ENCODE measurements around the gene SLC9A7.

DNA sequence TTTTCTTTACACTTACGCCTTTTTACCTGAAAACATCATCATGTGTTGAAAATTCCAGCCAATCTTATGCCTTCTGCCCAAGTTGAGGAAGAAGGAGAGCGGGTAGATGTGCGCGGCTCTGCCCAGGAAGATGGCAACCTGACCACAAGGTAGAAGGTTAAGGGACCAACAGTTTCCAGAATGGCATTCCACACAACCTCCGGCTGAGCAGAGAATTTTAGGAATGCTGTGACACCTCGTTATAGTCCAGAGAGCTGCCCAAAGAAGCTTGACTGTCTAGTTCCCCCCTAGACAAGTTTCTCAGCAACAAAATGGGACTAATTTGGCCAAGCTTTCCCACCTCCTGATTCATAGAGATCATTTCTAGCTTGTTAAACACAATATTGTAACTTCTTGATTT, 110.3 kb downstream of the SLC9A7 start:
- TF ChIP-seq TAF1 (IDR thresholded peaks at IDR 0.05; ENCODE audit: borderline replicate concordance, insufficient read depth, low read length) (no peak), POLR2AphosphoS5 (IDR thresholded peaks at IDR 0.05; ENCODE audit: low read depth, low read length) (no peak), SIN3A (IDR thresholded peaks at IDR 0.05; ENCODE audit: borderline replicate concordance, insufficient read depth, low read length) (no peak)
